ENCODE data around the gene NXT1.
A peak's percentile ranks its signal among the peaks of the same experiment; 100 is the strongest.

NXT1 gene

DNA sequence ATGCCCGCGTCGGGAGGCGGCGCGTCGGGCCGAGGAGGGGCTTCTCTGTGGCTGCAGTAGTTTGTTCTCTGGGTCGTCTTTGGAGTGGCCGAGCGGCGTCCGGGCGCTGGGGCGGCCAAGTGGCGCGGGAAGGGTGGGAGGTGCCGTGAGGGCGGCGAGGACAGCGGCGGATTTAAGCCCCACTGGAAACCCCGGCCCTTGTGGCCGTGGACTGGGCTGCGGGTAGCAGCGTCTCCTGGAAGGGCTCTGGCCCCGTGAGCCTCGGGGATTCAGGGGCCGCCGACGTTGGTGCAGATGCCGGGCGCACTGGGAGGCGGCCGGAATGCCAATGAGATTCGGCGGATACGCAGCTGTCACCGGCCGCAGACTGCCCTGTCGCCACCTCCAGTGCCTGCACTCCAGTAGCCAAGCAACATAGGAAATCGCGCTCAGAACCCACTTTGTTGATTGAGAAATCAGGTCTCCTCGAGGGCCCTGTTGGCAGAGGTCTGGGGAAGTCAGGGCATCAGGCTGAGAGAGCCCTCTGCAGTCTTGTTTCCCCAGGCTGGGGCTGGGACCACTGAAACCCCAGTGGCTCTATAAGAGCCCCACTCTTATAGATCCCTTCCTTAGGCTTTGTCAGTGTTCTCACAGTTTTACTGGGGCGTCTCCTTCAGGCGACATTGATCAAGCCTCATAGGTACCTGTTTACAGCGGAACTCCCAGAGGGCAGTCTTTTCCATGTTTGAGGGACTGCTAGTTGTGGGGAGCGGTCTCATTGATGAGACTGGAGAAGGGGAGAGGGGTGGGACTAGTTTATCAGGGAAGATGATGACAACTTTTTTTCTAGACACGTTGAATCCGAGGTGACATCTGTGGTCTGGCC, 12.0 kb downstream of the NXT1 start:
- no peak for DNase-seq (ENCODE audit: extremely low read depth, low read depth)
- peak overlapping the region; percentile 66 for H3K4me3 ChIP-seq (replicated peaks; ENCODE audit: low read depth, low read length)
- TF ChIP-seq, protein P1, sequence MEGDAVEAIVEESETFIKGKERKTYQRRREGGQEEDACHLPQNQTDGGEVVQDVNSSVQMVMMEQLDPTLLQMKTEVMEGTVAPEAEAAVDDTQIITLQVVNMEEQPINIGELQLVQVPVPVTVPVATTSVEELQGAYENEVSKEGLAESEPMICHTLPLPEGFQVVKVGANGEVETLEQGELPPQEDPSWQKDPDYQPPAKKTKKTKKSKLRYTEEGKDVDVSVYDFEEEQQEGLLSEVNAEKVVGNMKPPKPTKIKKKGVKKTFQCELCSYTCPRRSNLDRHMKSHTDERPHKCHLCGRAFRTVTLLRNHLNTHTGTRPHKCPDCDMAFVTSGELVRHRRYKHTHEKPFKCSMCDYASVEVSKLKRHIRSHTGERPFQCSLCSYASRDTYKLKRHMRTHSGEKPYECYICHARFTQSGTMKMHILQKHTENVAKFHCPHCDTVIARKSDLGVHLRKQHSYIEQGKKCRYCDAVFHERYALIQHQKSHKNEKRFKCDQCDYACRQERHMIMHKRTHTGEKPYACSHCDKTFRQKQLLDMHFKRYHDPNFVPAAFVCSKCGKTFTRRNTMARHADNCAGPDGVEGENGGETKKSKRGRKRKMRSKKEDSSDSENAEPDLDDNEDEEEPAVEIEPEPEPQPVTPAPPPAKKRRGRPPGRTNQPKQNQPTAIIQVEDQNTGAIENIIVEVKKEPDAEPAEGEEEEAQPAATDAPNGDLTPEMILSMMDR (IDR thresholded peaks at IDR 0.05; ENCODE audit: low read depth, low read length, missing control alignments), result no peak

DNA sequence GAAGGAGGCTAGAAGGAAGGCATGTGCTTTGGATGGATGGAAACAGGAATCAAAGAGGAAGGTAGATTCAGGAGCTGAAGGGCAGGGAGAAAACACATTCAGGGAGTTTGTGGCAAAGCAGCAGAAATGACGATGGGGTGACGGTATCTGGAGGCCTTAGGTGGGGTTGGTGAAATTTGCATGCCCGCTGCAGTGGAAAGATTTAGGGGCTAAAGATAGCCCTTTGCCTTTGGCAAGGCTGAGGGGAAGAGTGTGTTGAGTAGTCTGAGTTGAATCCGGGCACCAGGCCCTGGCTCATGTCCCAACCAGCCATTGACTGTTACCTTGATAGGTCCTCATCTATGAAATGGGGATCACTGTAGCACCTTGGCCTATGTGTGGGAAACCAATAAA, 12.7 kb downstream of the NXT1 start:
- peak overlapping the region; percentile 66 for H3K4me3 ChIP-seq (replicated peaks; ENCODE audit: low read depth, low read length)
- DNase-seq (ENCODE audit: extremely low read depth, low read depth), result no peak
- TF ChIP-seq, protein P1 (IDR thresholded peaks at IDR 0.05; ENCODE audit: low read depth, low read length, missing control alignments), result no peak

DNA sequence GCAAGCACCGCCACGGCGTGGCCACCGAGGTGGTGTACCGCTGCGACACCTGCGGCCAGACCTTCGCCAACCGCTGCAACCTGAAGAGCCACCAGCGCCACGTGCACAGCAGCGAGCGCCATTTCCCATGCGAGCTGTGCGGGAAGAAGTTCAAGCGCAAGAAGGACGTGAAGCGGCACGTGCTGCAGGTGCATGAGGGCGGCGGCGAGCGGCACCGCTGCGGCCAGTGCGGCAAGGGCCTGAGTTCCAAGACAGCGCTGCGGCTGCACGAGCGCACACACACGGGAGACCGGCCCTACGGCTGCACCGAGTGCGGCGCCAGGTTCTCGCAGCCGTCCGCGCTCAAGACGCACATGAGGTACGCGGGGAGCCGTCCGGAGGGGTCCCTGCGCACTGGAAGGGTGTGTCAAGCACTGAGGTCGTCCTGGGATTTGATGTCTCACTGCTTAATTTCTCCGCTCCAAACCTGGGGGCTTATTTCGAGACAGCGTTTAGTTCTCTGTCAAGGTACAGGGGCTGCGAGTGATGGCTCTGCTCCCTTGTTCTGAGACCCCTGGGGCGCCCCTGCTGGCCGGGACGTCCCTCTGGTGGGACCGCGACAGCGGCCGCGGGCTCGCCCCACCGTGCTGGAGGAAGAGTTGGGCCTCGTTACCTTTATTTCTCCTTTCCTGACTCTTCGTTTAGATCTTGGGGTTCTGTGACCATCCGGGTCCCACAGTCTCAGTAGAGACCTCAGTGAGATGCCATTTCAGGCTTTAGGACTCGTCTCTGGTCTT, 15.0 kb downstream of the NXT1 start:
- TF ChIP-seq, protein P1 (IDR thresholded peaks at IDR 0.05; ENCODE audit: low read depth, low read length, missing control alignments), result no peak
- no peak for DNase-seq (ENCODE audit: extremely low read depth, low read depth)
- no peak overlapping the region for H3K4me3 ChIP-seq (replicated peaks; ENCODE audit: low read depth, low read length)

DNA sequence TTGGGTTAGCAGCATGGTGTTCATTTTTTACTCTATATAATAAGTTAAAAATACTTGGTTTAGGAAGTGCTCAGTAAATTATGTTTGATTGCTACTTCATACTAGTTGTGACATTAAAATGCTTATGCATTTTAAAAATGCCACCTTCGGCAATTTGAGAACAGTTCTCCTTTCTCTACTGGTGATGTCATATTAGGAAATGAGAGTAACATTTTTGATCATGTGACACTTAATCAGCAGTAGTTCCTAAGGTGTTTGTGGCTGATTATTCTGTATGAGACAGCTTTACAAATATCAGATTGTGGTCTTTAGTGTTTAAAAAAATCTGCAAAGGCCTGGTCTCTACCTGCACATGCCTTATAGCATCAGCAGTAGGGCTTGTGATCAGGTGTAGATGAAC, 15.8 kb downstream of the NXT1 start:
- DNase-seq (ENCODE audit: extremely low read depth, low read depth), result no peak
- H3K4me3 ChIP-seq (replicated peaks; ENCODE audit: low read depth, low read length), result no peak overlapping the region
- TF ChIP-seq, protein P1 (IDR thresholded peaks at IDR 0.05; ENCODE audit: low read depth, low read length, missing control alignments), result no peak

DNA sequence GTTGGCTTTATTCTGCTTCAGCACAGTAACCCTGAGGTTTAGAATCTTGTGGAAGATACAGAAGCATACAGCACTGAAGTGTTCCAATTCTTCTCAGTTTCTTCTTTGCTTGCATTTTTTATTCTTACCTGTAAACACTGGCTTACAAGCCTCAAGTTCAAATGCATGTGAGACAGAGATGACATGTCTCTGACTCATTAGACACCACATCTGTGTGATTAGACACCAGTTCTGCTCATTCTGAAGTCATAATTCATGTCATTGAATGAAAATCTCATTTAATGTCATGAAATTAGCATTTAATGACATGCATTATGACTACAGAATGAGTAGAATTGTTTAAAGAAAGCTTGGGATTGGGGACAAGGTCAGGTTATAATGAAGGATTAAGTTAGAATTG, 17.2 kb downstream of the NXT1 start:
- H3K4me3 ChIP-seq (replicated peaks; ENCODE audit: low read depth, low read length), result no peak overlapping the region
- no peak for DNase-seq (ENCODE audit: extremely low read depth, low read depth)
- TF ChIP-seq, protein P1 (IDR thresholded peaks at IDR 0.05; ENCODE audit: low read depth, low read length, missing control alignments), result no peak

DNA sequence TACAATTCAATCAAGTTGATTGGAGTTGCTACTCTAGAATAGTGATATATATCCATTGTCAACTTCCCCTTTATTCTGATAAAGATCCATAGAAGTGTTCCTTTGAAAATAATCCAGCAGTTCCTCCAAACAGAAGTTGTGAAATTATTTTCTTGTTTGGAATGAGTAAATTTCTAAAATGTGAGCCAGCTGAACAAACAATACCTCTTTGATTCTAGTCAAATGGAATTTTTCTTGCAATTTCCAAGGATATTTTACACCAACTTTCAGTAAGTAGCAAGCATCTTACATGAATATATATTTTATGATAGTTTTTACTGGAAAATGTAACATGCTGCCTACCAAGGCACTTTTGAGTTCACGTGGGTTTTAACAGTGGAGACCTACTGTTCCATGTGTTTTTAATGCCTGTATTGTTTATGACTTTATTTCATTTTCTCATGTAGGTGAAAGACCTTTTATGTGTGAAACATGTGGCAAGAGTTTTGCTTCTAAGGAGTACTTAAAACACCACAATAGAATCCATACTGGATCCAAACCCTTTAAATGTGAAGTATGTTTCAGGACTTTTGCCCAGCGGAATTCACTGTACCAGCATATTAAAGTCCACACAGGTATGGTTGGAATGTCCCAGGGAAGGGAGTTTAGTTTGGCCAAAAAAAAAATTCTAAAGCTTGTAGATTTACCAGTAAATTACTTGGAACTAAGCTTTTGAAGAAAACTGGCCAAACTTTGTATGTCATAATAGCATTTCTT, 17.9 kb downstream of the NXT1 start:
- TF ChIP-seq, protein P1 (IDR thresholded peaks at IDR 0.05; ENCODE audit: low read depth, low read length, missing control alignments), result no peak
- no peak for DNase-seq (ENCODE audit: extremely low read depth, low read depth)
- H3K4me3 ChIP-seq (replicated peaks; ENCODE audit: low read depth, low read length), result no peak overlapping the region
